Pancreas (tissue), 10 donors: Measurements from ENCODE around the gene CFDP1. TPM values are rescaled to one million over a fixed set of nuclear protein-coding genes. Genes with fewer than 3 reads are reported as not detected.
"Not testable (repeated sequence)": the region's sequence is repeated elsewhere in the genome, so short reads cannot be mapped to it uniquely, and the experiment has no call there.

ENCODE experiments used
- ATAC-seq, 4 donors: fragments of 200-7000 bp; cut with Tn5 transposase; one replicate each; pipeline versions ENCODE4 v1.8.0 to v1.9.1; 2020; ENCODE audit warnings: mild to moderate bottlenecking in 4 of 4, moderate library complexity in 4 of 4
- DNase-seq, 6 donors: peaks; one replicate each; pipeline ENCODE4 v3.0.0-alpha.2; 2020
- FAIRE-seq: peaks from 2 replicates; lab custom pipeline; 2012; peaks lifted over from hg19 to GRCh38; lab: Jason Lieb, UNC
- H3K27ac ChIP-seq, 4 donors: fragments of 200-600 bp; sonication (generic); 1 replicate in 3 of 4; 2 replicates in 1 of 4; pipeline versions ENCODE4 v1.5.0 to v1.8.0; 2020
- H3K27me3 ChIP-seq, 4 donors: fragments of 200-600 bp; one replicate each; pipeline ENCODE4 v1.8.0; 2021
- H3K36me3 ChIP-seq, 3 donors: fragments of 200-600 bp; sonication (generic) in 1 of 3; one replicate each; pipeline versions ENCODE4 v1.5.0 to v1.8.0; 2020 to 2021
- H3K4me1 ChIP-seq, 3 donors: fragments of 200-600 bp; one replicate each; pipeline ENCODE4 v1.8.0; 2021
- H3K4me3 ChIP-seq, 4 donors: fragments of 200-600 bp; sonication (generic) in 2 of 4; one replicate each; pipeline versions ENCODE4 v1.5.0 to v1.8.0; 2020 to 2021
- H3K9me3 ChIP-seq, 4 donors: fragments of 200-600 bp; one replicate each; pipeline ENCODE4 v1.8.0; 2021
- WGBS, 2 donors: extraction: QIAGEN DNeasy Blood & Tissue Kit; methylation state at CpG; one replicate each; pipeline ENCODE4 v1.1.7; 2013; 5-methylcytosine and 5-hydroxymethylcytosine counted together
- intact Hi-C, 3 donors: fragments of 100-400 bp; cut with DNase I; formaldehyde crosslinking; loops; one replicate each; pipeline versions ENCODE4 v1.11.1 to v1.14.2; 2022
- polyA plus RNA-seq, 2 donors: library from polyadenylated mRNA; stranded (reverse); fragments of 200-250 nt; gene quantifications; one replicate each; pipeline ENCODE4 v1.2.3, GENCODE V29; 2013
- total RNA-seq, 6 donors: library from RNA; stranded (reverse); fragmentation: NEBNext Ultra II Directional in 4 of 6; extraction: Animal tissue kit (Norgen Biotek cat#: 25700) in 4 of 6; gene quantifications; one replicate each; pipeline versions ENCODE4 v1.2.1 to v1.2.4, GENCODE V29; 2021 to 2023
- TF ChIP-seq, protein P1 (sequence below), 4 donors: fragments of 200-600 bp; sonication (generic) in 3 of 4; IDR thresholded peaks; one replicate each; pipeline versions ENCODE4 v1.5.0 to v1.8.0; 2021; ENCODE audit warnings: antibody characterized with exemption in 4 of 4
- donor health status: healthy with polysubstance abuse.
- donor health status: DM: no; HTN: no; CAD: no; lungs with moderate emphysema.
- donor health status: DM: no; HTN: no; CAD: no.
- donor health status: control.
- donor health status: control.
- donor health status: Bipolar disorder and iron deficiency.
- donor health status: DM: yes; HTN: yes; CAD: no.
- donor health status: DM: no; HTN: no; CAD: no.
- donor health status: DM: no; HTN: no; CAD: no.
- donor health status: DM: yes; HTN: yes; CAD: no.

Gene CFDP1
- total and polyA plus RNA-seq, 8 donors = 19.3 to 57.5 (median 25.6) TPM

DNA sequence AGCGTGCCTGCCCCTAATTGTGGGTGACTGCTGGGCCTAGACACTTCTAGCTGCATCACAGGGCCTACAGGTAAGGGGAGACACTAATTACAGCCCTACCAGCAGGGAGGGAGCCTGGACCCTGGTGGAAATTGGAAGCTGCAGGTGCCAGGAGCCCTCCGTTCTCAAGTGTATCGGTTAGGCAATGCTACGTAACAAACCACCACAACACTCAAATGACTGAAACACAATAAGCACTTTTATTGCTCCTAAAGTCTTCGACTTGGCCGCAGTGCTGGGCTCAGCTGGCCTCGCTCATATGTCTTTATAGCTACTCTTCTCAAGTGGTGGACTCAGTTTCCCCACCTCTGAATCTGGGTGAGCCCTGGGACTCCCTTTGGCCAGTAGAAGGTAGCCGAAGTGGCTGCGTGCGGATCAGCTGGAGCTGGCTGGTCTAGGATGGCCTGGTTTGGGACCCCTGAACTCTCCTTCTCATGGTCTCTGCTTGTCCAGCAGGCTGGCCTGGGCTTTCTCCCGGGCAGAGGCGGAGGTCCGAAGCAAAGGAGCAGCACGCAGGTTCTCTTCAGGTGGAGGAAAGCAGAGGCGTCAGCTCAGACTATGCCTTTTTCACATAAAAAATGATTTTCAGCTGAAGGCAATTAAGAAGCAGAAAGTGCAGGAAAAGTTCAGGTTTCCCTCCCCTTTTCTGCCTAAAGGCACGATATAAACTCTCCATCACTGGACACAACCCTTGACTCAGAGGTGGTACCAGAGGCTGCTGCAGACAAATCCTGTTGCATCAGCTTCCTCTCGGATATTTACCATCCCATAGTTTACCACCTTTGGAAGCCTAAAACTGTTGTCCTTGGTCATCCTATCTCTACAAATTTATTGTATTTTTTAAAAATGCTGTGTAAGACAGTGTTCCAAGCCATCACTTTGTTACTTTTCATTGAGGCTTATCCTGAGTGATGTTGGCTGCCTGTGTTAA is 39.9 kb upstream of the CFDP1 start:
- no peaks in the 10 kb centered on the region for H3K27me3 ChIP-seq
- ATAC-seq = no peak
- H3K9me3 ChIP-seq = no peaks in the 10 kb centered on the region
- FAIRE-seq = no peak
- no peak overlapping the region for H3K4me3 ChIP-seq
- H3K27ac ChIP-seq = no peak overlapping the region
- no peaks in the 10 kb centered on the region for H3K36me3 ChIP-seq
- no peaks in the 10 kb centered on the region for H3K4me1 ChIP-seq
- TF ChIP-seq, protein P1, sequence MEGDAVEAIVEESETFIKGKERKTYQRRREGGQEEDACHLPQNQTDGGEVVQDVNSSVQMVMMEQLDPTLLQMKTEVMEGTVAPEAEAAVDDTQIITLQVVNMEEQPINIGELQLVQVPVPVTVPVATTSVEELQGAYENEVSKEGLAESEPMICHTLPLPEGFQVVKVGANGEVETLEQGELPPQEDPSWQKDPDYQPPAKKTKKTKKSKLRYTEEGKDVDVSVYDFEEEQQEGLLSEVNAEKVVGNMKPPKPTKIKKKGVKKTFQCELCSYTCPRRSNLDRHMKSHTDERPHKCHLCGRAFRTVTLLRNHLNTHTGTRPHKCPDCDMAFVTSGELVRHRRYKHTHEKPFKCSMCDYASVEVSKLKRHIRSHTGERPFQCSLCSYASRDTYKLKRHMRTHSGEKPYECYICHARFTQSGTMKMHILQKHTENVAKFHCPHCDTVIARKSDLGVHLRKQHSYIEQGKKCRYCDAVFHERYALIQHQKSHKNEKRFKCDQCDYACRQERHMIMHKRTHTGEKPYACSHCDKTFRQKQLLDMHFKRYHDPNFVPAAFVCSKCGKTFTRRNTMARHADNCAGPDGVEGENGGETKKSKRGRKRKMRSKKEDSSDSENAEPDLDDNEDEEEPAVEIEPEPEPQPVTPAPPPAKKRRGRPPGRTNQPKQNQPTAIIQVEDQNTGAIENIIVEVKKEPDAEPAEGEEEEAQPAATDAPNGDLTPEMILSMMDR (IDR thresholded peaks at IDR 0.05) = no peak
- intact Hi-C loops = loop anchor here in 2 of 3 donors (5.0 to 10.0 kb wide), 3 partner anchors 152 to 292 kb away; partner anchors contain the start of gene ADAT1 (in 1 of the 2)
- WGBS, 2 donors = 87 to 93% methylated on average over 17 of the region's 17 CpGs
- no peak for DNase-seq

DNA sequence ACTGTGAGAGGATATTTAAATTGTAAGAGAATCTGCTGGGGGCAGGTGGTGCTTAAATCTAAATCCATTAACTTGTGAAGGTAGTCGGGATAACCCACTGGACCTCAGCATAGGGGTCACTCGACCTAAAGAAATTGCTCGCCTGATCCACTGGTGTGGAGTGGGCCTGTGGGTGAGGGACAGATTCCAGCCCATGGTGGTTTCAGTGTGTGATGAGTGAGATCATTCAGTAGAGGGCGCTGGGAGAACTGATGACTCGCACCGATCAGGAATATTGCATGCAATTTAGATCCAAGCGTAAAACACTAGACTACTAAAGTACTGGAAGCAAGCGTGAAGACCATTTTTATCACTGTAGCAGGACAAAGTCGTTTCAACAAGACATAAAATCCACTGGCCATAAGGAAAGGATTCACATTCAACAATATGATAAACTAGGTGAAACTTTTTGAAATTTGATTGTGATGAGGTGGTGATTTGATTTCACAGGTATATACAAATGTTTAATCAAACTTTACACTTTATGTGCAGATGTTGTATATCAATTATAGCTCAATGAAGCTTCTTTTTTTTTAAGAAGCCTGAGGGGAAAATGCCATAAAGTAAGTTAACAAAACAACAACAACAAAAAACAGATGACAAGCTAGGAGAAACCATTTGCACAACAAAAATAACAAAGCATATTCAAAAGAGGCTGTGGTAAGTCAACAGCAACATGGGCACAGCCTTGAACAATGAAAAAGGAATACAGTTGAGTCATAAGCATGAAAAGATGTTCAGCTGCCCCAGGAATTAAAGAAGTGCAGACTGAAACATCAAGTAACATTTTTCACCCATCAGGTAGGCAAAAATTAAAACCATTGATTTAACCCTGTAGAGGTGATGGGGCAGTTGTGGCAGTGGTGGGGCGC is 38.7 kb upstream of the CFDP1 start:
- peak; percentile 37 for FAIRE-seq
- no peaks in the 10 kb centered on the region for H3K36me3 ChIP-seq
- H3K4me1 ChIP-seq = no peaks in the 10 kb centered on the region
- peak in 4 of 6 donors; percentile 37 to 66 (median 41) for DNase-seq
- no peaks in the 10 kb centered on the region for H3K27me3 ChIP-seq
- H3K4me3 ChIP-seq = no peak overlapping the region
- TF ChIP-seq, protein P1 (IDR thresholded peaks at IDR 0.05) = peak in 3 of 4 donors; percentile 41 to 62 (median 60)
- ATAC-seq = peak; percentile 85 to 99 (median 98)
- intact Hi-C loops = loop anchor here in 2 of 3 donors (5.0 to 10.0 kb wide), 3 partner anchors 153 to 293 kb away; partner anchors contain the start of gene ADAT1 (in 1 of the 2)
- no peaks in the 10 kb centered on the region for H3K9me3 ChIP-seq
- no peak overlapping the region for H3K27ac ChIP-seq
- 11 to 15% methylated on average over 10 of the region's 10 CpGs for WGBS, 2 donors

DNA sequence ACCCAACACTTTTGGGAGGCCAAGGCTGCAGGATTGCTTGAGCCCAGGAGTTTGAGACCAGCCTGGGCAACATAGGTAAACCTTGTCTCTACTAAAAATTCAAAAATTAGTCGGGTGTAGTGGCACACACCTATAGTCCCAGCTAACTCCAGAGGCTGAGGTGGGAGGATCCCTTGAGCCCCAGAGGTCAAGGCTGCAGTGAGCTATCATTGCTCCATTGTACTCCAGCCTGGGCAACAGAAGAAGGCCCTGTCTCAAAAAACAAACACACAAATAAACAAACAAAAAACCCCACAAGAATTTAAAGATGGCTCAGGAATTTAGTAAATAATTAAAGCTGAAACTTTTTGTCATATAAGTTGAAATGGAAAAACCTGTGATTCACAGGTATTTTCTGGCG is 33.5 kb upstream of the CFDP1 start:
- H3K27ac ChIP-seq = no peak overlapping the region
- ATAC-seq (no peak), DNase-seq (no peak), FAIRE-seq (no peak)
- 64 to 76% methylated on average over 2 of the region's 2 CpGs for WGBS, 2 donors
- H3K27me3 ChIP-seq = no peaks in the 10 kb centered on the region
- TF ChIP-seq, protein P1 (IDR thresholded peaks at IDR 0.05) = no peak
- H3K4me3 ChIP-seq = no peak overlapping the region
- no peaks in the 10 kb centered on the region for H3K9me3 ChIP-seq
- intact Hi-C loops = no loop called here
- peaks cover 3 to 15% (median 5%) of the 10 kb centered on the region in 3 donors for H3K4me1 ChIP-seq
- H3K36me3 ChIP-seq = no peaks in the 10 kb centered on the region

DNA sequence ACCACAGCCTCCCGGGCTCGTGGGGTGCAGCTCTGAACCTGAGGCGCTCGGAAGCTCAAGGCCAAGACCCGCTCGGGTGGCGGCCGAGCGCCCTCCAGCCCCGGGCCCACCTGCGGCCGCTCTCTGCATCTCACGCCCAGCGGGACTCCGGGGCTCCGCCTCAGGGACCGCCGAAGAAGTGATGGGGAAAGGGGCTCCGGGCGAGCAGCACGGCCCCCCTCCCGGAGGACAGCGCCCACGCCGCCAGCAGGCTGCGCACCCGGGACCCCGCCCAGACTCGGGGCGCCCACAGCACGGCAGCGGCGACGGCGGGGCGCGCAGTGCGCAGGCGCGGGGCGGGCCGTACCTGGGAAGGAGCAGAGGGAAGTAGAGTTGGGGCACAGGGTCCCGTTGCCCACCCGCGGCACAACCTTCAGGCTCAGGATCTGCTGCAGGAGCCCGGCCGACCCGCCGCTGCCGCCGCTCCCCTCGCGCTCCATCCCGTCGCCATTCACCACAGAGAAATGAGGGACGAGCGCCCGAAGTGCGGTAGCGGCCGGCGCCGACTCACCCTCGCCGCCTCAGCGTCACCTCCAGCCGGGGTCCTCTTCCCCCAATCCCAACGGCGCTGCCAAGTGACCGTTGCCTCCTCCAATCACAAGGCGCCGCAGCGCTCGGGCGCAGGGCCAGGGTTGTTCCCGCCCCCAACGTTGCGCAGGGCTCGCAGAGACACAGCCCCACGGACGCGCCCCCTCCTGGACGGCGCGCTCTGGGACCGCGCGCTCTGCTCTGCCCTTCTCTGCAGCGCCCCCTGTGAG is 31.0 kb upstream of the CFDP1 start, which contains the start of gene TMEM170A:
Gene TMEM170A, minus strand, starts transcription at position 568 of the 797 bp plus-strand sequence. Its CDS starts 89 bp downstream, at position 479.
- H3K36me3 ChIP-seq = no peaks in the 10 kb centered on the region
- peak within 1 kb of the TSS; percentile 80 to 95 (median 93) for H3K4me3 ChIP-seq
- peak; percentile 76 for FAIRE-seq
- peaks cover 9 to 26% (median 10%) of the 10 kb centered on the region in 3 donors for H3K4me1 ChIP-seq
- DNase-seq = peak; percentile 99 to 100 (median 100)
- H3K27ac ChIP-seq = peak within 1 kb of the TSS; percentile 91 to 96 (median 94)
- TF ChIP-seq, protein P1 (IDR thresholded peaks at IDR 0.05) = peak; percentile 100
- intact Hi-C loops = no loop called here
- H3K27me3 ChIP-seq = no peaks in the 10 kb centered on the region
- peak; percentile 92 to 97 (median 94) for ATAC-seq
- 0% methylated on average over 60 to 89 of the region's 89 CpGs for WGBS, 2 donors
- no peaks in the 10 kb centered on the region for H3K9me3 ChIP-seq

DNA sequence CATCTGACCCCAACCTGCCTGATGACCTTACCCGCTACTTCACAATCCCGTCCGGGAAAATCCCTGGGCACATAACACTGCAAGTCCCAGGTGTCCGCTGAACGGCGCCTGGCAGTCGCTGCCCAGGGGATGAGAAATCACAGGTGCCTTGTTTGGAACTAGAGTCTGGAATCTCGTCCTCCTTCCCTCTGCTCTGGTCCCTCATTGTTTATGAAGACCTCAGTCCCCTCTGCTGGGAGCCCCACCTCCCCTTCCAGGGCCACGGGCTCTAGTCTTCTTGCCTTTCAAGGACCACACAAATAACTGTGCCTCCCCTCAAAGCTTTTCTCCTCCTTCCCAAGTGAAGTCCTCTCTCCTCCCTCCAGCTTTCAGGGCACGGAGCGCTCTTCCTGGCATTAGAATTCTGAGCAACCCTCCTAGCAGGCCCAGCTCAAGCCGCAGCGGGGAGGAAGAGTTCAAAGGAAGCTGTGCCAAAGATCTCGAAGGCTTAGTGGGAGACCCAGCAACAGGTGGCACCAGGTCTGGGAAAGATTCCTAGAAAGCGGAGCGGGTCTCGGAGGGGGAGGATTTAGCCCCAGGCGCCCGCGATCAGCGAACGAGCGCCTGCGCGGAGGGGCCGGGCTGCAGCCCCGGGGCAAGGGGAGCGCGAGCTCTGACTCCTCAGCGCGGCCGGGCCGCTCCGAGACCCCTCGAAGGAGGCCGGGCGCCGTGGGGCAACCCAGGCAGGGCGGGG is 30.3 kb upstream of the CFDP1 start:
- intact Hi-C loops, H3K27me3 ChIP-seq, FAIRE-seq, H3K9me3 ChIP-seq, H3K36me3 ChIP-seq: not testable (repeated sequence)
- ATAC-seq = peak; percentile 38 to 51 (median 46)
- Histone ChIP-seq H3K4me3 (peak overlapping the region; percentile 80 to 95 (median 93)), H3K27ac (peak overlapping the region; percentile 91 to 96 (median 94)), H3K4me1 (peaks cover 9 to 26% (median 10%) of the 10 kb centered on the region in 3 donors)
- peak; percentile 59 to 84 (median 68) for DNase-seq
- 0 to 1% methylated on average over 38 to 39 of the region's 39 CpGs for WGBS, 2 donors
